GM12878 (cell line): ENCODE data around the gene ZBTB21. TPM values are rescaled to one million over a fixed set of nuclear protein-coding genes. Genes with fewer than 3 reads are reported as not detected.

Experiments
- BRCA1 ChIP-seq: IDR thresholded peaks from 2 replicates; pipeline ENCODE4 v1.6.1; 2011; ENCODE audit warnings: low read depth, low read length, improper control_type of control experiment
- CREM ChIP-seq: IDR thresholded peaks from 2 replicates; pipeline ENCODE4 v1.6.1; 2014; ENCODE audit warnings: antibody characterized with exemption, low read depth
- EGR1 ChIP-seq, 2 experiments: IDR thresholded peaks; 1 replicate in 1 of 2; 2 replicates in 1 of 2; pipeline ENCODE4 v1.6.1; 2011 to 2012; ENCODE audit warnings: low read depth in 2 of 2, low read length in 2 of 2, borderline replicate concordance in 1 of 2, mild to moderate bottlenecking in 1 of 2, moderate library complexity in 1 of 2
- HDAC6 ChIP-seq: fragments of 200-600 bp; sonication (generic); IDR thresholded peaks from one replicate; pipeline ENCODE4 v1.8.0; 2017; ENCODE audit warnings: antibody characterized with exemption; ENCODE audit not compliant: unreplicated experiment
- IKZF2 ChIP-seq, 2 experiments: fragments of 450-650 bp; IDR thresholded peaks; 2 replicates each; pipeline ENCODE4 v1.6.1; 2017; ENCODE audit warnings: mild to moderate bottlenecking in 2 of 2, moderate library complexity in 2 of 2
- KAT2A ChIP-seq: conservative IDR thresholded peaks from 2 replicates; pipeline ENCODE4 v1.6.1; 2011; ENCODE audit warnings: low read depth, low read length; ENCODE audit not compliant: control insufficient read depth
- MEF2A ChIP-seq: IDR thresholded peaks from 2 replicates; pipeline ENCODE4 v1.6.1; 2011; ENCODE audit warnings: low read depth, mild to moderate bottlenecking, low read length, moderate library complexity; ENCODE audit not compliant: insufficient read depth
- MEF2B ChIP-seq: fragments of 450-650 bp; IDR thresholded peaks from 2 replicates; pipeline ENCODE4 v1.6.1; 2018; ENCODE audit warnings: mild to moderate bottlenecking, moderate library complexity; ENCODE audit not compliant: partially characterized antibody, poor library complexity, severe bottlenecking
- NR2F1 ChIP-seq: fragments of 450-650 bp; conservative IDR thresholded peaks from 2 replicates; pipeline ENCODE4 v1.6.1; 2017; ENCODE audit warnings: mild to moderate bottlenecking
- PAX5 ChIP-seq: IDR thresholded peaks from 2 replicates; pipeline ENCODE4 v1.6.1; 2011; ENCODE audit warnings: low read depth, low read length, borderline replicate concordance
- RAD21 ChIP-seq: IDR thresholded peaks from 2 replicates; pipeline ENCODE4 v1.6.1; 2011; ENCODE audit warnings: mild to moderate bottlenecking, low read depth, low read length, moderate library complexity; ENCODE audit not compliant: insufficient read depth
- RB1 ChIP-seq: fragments of 450-650 bp; formaldehyde crosslinking; IDR thresholded peaks from 2 replicates; pipeline ENCODE4 v1.6.1; 2017; ENCODE audit warnings: mild to moderate bottlenecking, borderline replicate concordance
- RELA ChIP-seq: fragments of 450-650 bp; IDR thresholded peaks from 2 replicates; pipeline ENCODE4 v1.8.0; 2014; ENCODE audit warnings: borderline replicate concordance; ENCODE audit not compliant: partially characterized antibody
- RUNX3 ChIP-seq: IDR thresholded peaks from 2 replicates; pipeline ENCODE4 v1.6.1; 2012; ENCODE audit warnings: low read length, inconsistent platforms
- SKIL ChIP-seq: fragments of 450-650 bp; IDR thresholded peaks from 2 replicates; pipeline ENCODE4 v1.6.1; 2017; ENCODE audit warnings: mild to moderate bottlenecking, low read depth, inconsistent platforms; ENCODE audit not compliant: poor library complexity, severe bottlenecking
- STAT1 ChIP-seq: fragments of 450-650 bp; conservative IDR thresholded peaks from 2 replicates; pipeline ENCODE4 v1.6.1; 2014; ENCODE audit warnings: antibody characterized with exemption, mild to moderate bottlenecking
- STAT3 ChIP-seq: IDR thresholded peaks from 2 replicates; pipeline ENCODE4 v1.6.1; 2011; ENCODE audit warnings: low read depth, low read length, improper control_type of control experiment
- YBX1 ChIP-seq: fragments of 450-650 bp; IDR thresholded peaks from 2 replicates; pipeline ENCODE4 v1.6.1; 2016; ENCODE audit warnings: antibody characterized with exemption
- YY1 ChIP-seq: IDR thresholded peaks from 2 replicates; pipeline ENCODE4 v1.6.1; 2011; ENCODE audit warnings: low read depth, mild to moderate bottlenecking, low read length
- ZNF384 ChIP-seq: IDR thresholded peaks from 2 replicates; pipeline ENCODE4 v1.6.1; 2012; ENCODE audit warnings: low read depth, mild to moderate bottlenecking, low read length, improper control_type of control experiment, borderline replicate concordance
- polyA plus RNA-seq, 11 experiments: library from polyadenylated mRNA; depleted of rRNA in 4 of 11; unstranded in 6 of 11; stranded (reverse) in 5 of 11; fragments of >200 nt; fragmentation: Nextera tagmentation in 4 of 11; fragmentation: Illumina TruSeq in 1 of 11; extraction: Ambion mirVana in 4 of 11; extraction: Trizol in 1 of 11; gene quantifications; 1 replicate in 1 of 11; 2 replicates in 10 of 11; pipeline versions ENCODE4 v1.2.1 to v1.2.3, GENCODE V29; 2011 to 2016; ENCODE audit warnings: inconsistent platforms in 2 of 11, missing spikeins in 2 of 11, low read depth in 1 of 11
- total RNA-seq, 4 experiments: library from RNA; depleted of rRNA in 3 of 4; stranded (reverse); fragments of >200 nt in 3 of 4; fragmentation: Illumina TruSeq in 1 of 4; extraction: Trizol in 1 of 4; gene quantifications; 2 replicates each; pipeline versions ENCODE4 v1.2.1 to v1.2.3, GENCODE V29; 2013 to 2021
- TF ChIP-seq, protein P1 (sequence below), 3 experiments: IDR thresholded peaks in 2 of 3; conservative IDR thresholded peaks in 1 of 3; 2 replicates each; pipeline ENCODE4 v1.5.1; 2011; ENCODE audit warnings: low read depth in 3 of 3, low read length in 3 of 3, mild to moderate bottlenecking in 3 of 3, control low read depth in 2 of 3, moderate library complexity in 2 of 3, inconsistent platforms in 1 of 3, mixed read lengths in 1 of 3; ENCODE audit not compliant: control insufficient read depth in 2 of 3, insufficient read depth in 1 of 3; ENCODE audit errors: extremely low read depth in 1 of 3
- TF ChIP-seq, protein P2 (sequence below): IDR thresholded peaks from 2 replicates; pipeline ENCODE4 v1.6.1; 2011; ENCODE audit warnings: borderline replicate concordance, low read depth, mild to moderate bottlenecking, moderate library complexity, mixed read lengths, low read length; ENCODE audit not compliant: insufficient read depth; ENCODE audit errors: extremely low read length
- TF ChIP-seq, protein P3 (sequence below): IDR thresholded peaks from 2 replicates; pipeline ENCODE4 v1.6.1; 2012; ENCODE audit warnings: mild to moderate bottlenecking, low read depth, low read length

ZBTB21 gene
- total and polyA plus RNA-seq, 10 of the 15 experiments (the other 5 are each of a cell fraction or from before 2014, with no cell fraction given), result 1.8 to 21.6 (median 10.6) TPM

GRCh38 chr21:42002421-42002958 lies 7.7 kb downstream of the ZBTB21 start (continued):
- TF ChIP-seq SKIL, result peak; percentile 67
- TF ChIP-seq NR2F1, result peak; percentile 41; the same call in 1 of the 2 replicates
- no peak for TF ChIP-seq BRCA1
- TF ChIP-seq CREM, result peak; percentile 77; the same call in 1 of the 2 replicates
- TF ChIP-seq STAT1, result no peak
- no peak for TF ChIP-seq KAT2A
- peak; percentile 77 for TF ChIP-seq RELA
- TF ChIP-seq HDAC6, result no peak
- no peak for TF ChIP-seq RUNX3
- no peak for TF ChIP-seq ZNF384
- no peak for TF ChIP-seq STAT3
- TF ChIP-seq PAX5, result peak; percentile 54; the same call in 1 of the 2 replicates
- peak; percentile 29 for TF ChIP-seq MEF2B
- TF ChIP-seq, protein P1, sequence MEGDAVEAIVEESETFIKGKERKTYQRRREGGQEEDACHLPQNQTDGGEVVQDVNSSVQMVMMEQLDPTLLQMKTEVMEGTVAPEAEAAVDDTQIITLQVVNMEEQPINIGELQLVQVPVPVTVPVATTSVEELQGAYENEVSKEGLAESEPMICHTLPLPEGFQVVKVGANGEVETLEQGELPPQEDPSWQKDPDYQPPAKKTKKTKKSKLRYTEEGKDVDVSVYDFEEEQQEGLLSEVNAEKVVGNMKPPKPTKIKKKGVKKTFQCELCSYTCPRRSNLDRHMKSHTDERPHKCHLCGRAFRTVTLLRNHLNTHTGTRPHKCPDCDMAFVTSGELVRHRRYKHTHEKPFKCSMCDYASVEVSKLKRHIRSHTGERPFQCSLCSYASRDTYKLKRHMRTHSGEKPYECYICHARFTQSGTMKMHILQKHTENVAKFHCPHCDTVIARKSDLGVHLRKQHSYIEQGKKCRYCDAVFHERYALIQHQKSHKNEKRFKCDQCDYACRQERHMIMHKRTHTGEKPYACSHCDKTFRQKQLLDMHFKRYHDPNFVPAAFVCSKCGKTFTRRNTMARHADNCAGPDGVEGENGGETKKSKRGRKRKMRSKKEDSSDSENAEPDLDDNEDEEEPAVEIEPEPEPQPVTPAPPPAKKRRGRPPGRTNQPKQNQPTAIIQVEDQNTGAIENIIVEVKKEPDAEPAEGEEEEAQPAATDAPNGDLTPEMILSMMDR (IDR thresholded peaks at IDR 0.05 in 2 of 3, conservative IDR thresholded peaks at IDR 0.05 in 1 of 3; ENCODE audit: control insufficient read depth in 2 of 3, extremely low read depth in 1 of 3, insufficient read depth in 1 of 3, low read depth in 3 of 3, low read length in 3 of 3), result no peak
- TF ChIP-seq RAD21, result no peak
- peak; percentile 84 to 89 for TF ChIP-seq IKZF2 (IDR thresholded peaks at IDR 0.05)
- TF ChIP-seq, protein P2, sequence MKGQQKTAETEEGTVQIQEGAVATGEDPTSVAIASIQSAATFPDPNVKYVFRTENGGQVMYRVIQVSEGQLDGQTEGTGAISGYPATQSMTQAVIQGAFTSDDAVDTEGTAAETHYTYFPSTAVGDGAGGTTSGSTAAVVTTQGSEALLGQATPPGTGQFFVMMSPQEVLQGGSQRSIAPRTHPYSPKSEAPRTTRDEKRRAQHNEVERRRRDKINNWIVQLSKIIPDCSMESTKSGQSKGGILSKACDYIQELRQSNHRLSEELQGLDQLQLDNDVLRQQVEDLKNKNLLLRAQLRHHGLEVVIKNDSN, result no peak
- TF ChIP-seq RB1, result no peak
- TF ChIP-seq EGR1 (IDR thresholded peaks at IDR 0.05; ENCODE audit: borderline replicate concordance in 1 of 2, low read depth in 2 of 2, low read length in 2 of 2), result no peak
- peak; percentile 52; the same call in 1 of the 2 replicates for TF ChIP-seq YY1
- TF ChIP-seq, protein P3, sequence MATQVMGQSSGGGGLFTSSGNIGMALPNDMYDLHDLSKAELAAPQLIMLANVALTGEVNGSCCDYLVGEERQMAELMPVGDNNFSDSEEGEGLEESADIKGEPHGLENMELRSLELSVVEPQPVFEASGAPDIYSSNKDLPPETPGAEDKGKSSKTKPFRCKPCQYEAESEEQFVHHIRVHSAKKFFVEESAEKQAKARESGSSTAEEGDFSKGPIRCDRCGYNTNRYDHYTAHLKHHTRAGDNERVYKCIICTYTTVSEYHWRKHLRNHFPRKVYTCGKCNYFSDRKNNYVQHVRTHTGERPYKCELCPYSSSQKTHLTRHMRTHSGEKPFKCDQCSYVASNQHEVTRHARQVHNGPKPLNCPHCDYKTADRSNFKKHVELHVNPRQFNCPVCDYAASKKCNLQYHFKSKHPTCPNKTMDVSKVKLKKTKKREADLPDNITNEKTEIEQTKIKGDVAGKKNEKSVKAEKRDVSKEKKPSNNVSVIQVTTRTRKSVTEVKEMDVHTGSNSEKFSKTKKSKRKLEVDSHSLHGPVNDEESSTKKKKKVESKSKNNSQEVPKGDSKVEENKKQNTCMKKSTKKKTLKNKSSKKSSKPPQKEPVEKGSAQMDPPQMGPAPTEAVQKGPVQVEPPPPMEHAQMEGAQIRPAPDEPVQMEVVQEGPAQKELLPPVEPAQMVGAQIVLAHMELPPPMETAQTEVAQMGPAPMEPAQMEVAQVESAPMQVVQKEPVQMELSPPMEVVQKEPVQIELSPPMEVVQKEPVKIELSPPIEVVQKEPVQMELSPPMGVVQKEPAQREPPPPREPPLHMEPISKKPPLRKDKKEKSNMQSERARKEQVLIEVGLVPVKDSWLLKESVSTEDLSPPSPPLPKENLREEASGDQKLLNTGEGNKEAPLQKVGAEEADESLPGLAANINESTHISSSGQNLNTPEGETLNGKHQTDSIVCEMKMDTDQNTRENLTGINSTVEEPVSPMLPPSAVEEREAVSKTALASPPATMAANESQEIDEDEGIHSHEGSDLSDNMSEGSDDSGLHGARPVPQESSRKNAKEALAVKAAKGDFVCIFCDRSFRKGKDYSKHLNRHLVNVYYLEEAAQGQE, result no peak
- no peak for TF ChIP-seq MEF2A
- TF ChIP-seq YBX1, result no peak
